GM12873 (cell line): Measurements from ENCODE around the gene PPIB.

Experiments used
- CTCF ChIP-seq: IDR thresholded peaks from 2 replicates; pipeline ENCODE4 v1.5.1; 2012; ENCODE audit warnings: low read depth, mild to moderate bottlenecking, moderate library complexity, low read length, control low read depth; ENCODE audit not compliant: insufficient read depth; ENCODE audit errors: missing control alignments

The PPIB gene

GRCh38 chr15:64162869-64163658 is at the start of gene PPIB:
Gene PPIB (minus strand): TSS chr15:64163022. CDS start chr15:64162986, 36 bp downstream.
- peak; percentile 58 for TF ChIP-seq CTCF

GRCh38 chr15:64211696-64212095 is 48.9 kb upstream of the PPIB start:
- TF ChIP-seq CTCF, result no peak

GRCh38 chr15:64210371-64210770 is 47.5 kb upstream of the PPIB start:
- TF ChIP-seq CTCF, result no peak

GRCh38 chr15:64209680-64210334 is 47.0 kb upstream of the PPIB start:
- peak; percentile 25 for TF ChIP-seq CTCF

GRCh38 chr15:64205202-64205601 is 42.4 kb upstream of the PPIB start:
- no peak for TF ChIP-seq CTCF

GRCh38 chr15:64197425-64197824 is 34.6 kb upstream of the PPIB start:
- no peak for TF ChIP-seq CTCF

GRCh38 chr15:64193971-64194370 is 31.1 kb upstream of the PPIB start:
- no peak for TF ChIP-seq CTCF
